ENCODE data around the gene TENM4. TPM values are rescaled to one million over a fixed set of nuclear protein-coding genes. Genes with fewer than 3 reads are reported as not detected.

TENM4 gene
- total and polyA plus RNA-seq, 2 of the 8 experiments (the other 6 are each of a cell fraction or from before 2014, with no cell fraction given): 3.5 to 7.2 TPM

DNA sequence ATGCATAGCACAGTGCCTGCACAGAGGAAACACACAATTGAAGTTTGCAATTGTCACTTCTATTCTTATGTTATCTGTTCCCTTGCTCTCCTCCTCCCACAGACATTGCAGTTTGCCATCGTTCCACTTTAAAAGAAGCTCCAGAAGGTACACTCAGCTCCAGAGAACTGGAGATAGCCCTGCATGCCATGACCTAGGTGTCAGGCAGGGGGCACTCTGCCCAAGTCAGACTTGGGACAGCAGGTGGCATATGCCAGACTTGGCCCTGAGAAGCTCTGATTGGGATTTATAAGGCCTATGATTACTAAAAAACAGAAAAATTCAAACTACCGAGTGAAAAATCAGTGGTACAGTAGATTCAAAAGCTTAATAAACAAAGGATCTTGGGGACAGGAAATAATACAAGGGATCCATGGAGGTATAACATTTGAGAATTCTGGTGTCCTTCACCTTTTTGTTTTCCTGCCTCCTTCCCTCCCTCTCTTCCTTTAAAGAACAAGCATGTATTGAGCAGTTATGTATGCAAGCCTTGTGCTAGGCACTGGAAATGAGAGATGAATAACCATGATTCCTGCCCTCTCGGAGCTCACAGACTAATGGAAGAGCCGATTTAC lies 40.0 kb downstream of the TENM4 start:
- no peak overlapping the region for H2BK12ac ChIP-seq (ENCODE audit: low read depth, low read length)
- H3K56ac ChIP-seq (replicated peaks; ENCODE audit: insufficient read length, low read depth, low read length): no peak overlapping the region
- H3K4me3 ChIP-seq (ENCODE audit: extremely low read depth in 1 of 4, insufficient read depth in 2 of 4, low read depth in 3 of 4, low read length in 4 of 4): no peak overlapping the region
- no peak overlapping the region for H3K23ac ChIP-seq (ENCODE audit: insufficient read length)
- no peaks in the 10 kb centered on the region for H3K79me2 ChIP-seq (ENCODE audit: control insufficient read depth in 1 of 2, insufficient read depth in 2 of 2, low read length in 2 of 2)
- H2BK5ac ChIP-seq (ENCODE audit: low read depth, low read length): no peak overlapping the region
- H4K20me1 ChIP-seq (replicated peaks in 1 of 2; ENCODE audit: control insufficient read depth in 1 of 2, insufficient read depth in 2 of 2, low read length in 2 of 2): peaks cover 0 to 4% of the 10 kb centered on the region in 2 experiments
- H2AK5ac ChIP-seq (ENCODE audit: low read depth, low read length): no peak overlapping the region
- H4K5ac ChIP-seq (ENCODE audit: insufficient read length, low read depth, low read length): no peak overlapping the region
- H2BK20ac ChIP-seq (ENCODE audit: low read length): no peak overlapping the region
- no peak overlapping the region for H4K91ac ChIP-seq (replicated peaks; ENCODE audit: insufficient read length, low read length)
- H3K79me1 ChIP-seq (ENCODE audit: low read depth, low read length): no peaks in the 10 kb centered on the region; the same call in 1 of the 2 replicates
- no peak overlapping the region for H2BK15ac ChIP-seq (ENCODE audit: low read length)
- CTCF ChIA-PET (ENCODE audit: partially characterized antibody): interaction anchor here (0.6 to 5.0 kb wide), 64 partner anchors 9 to 364 kb away, joined by 3 to 56 read pairs (median 4); partner anchors contain the start of gene TENM4
- H2BK120ac ChIP-seq (replicated peaks; ENCODE audit: low read depth, low read length): no peak overlapping the region
- H3K9me3 ChIP-seq (ENCODE audit: insufficient read depth in 2 of 2, low read depth in 1 of 2, low read length in 1 of 2): no peaks in the 10 kb centered on the region
- no peak overlapping the region for H2AFZ ChIP-seq (ENCODE audit: low read length)
- WGBS, 2 experiments (ENCODE audit: extremely low coverage in 1 of 2, insufficient coverage in 1 of 2, insufficient read length in 1 of 2, insufficient replicate concordance in 2 of 2, low coverage in 1 of 2, low lambda C conversion rate in 2 of 2, missing lambda C conversion rate in 1 of 2): 80% methylated on average over 4 of the region's 4 CpGs; no CpG with 5 or more reads in 1 of the 2 experiments
- FAIRE-seq (peak; percentile 90), DNase-seq (ENCODE audit: low read depth in 1 of 2, low spot score in 2 of 2) (peak in 1 of 2 experiments; percentile 75)
- H3K27ac ChIP-seq (ENCODE audit: low read depth, low read length): no peak overlapping the region
- H4K8ac ChIP-seq (ENCODE audit: extremely low read depth, insufficient read depth, low read length): no peak overlapping the region
- no peak overlapping the region for H3K9ac ChIP-seq (replicated peaks in 1 of 4; ENCODE audit: extremely low read depth in 1 of 4, low read depth in 3 of 4, low read length in 3 of 4)
- POLR2A ChIA-PET (ENCODE audit: partially characterized antibody): no interaction called here
- H3K18ac ChIP-seq (ENCODE audit: extremely low read depth, low read length): no peak overlapping the region
- no peaks in the 10 kb centered on the region for H3K36me3 ChIP-seq (ENCODE audit: control insufficient read depth in 2 of 4, insufficient read depth in 4 of 4, low read length in 3 of 4)
- peaks cover 0 to 2% (median 0%) of the 10 kb centered on the region in 4 experiments; a peak in 1 of 7 replicates for H3K4me1 ChIP-seq (replicated peaks in 1 of 4; ENCODE audit: control insufficient read depth in 3 of 4, insufficient read depth in 4 of 4, low read length in 3 of 4)
- H3K14ac ChIP-seq (ENCODE audit: insufficient read length): no peak overlapping the region
- H3K4ac ChIP-seq (replicated peaks; ENCODE audit: insufficient read length, low read depth, low read length): no peak overlapping the region
- no peak overlapping the region for H3K4me2 ChIP-seq (ENCODE audit: insufficient read depth in 1 of 2, low read depth in 2 of 2, low read length in 2 of 2)
- H3K23me2 ChIP-seq (ENCODE audit: low read depth, low read length): no peaks in the 10 kb centered on the region
- no peaks in the 10 kb centered on the region for H3K27me3 ChIP-seq (replicated peaks in 1 of 4; ENCODE audit: control insufficient read depth in 3 of 4, extremely low read depth in 1 of 4, insufficient read depth in 3 of 4, low read length in 3 of 4)
- TF ChIP-seq SUZ12 (IDR thresholded peaks at IDR 0.05; ENCODE audit: low read length): no peak
- TF ChIP-seq CBX5 (IDR thresholded peaks at IDR 0.05; ENCODE audit: low read depth, low read length): no peak
- TF ChIP-seq MAX (IDR thresholded peaks at IDR 0.05): peak; percentile 21; the same call in 1 of the 2 replicates
- TF ChIP-seq SRF (IDR thresholded peaks at IDR 0.05; ENCODE audit: low read depth, low read length): no peak
- TF ChIP-seq TEAD4 (IDR thresholded peaks at IDR 0.05; ENCODE audit: low read depth, low read length): peak; percentile 66
- no peak for TF ChIP-seq SAP30 (IDR thresholded peaks at IDR 0.05; ENCODE audit: insufficient read depth, insufficient replicate concordance, low read length)
- TF ChIP-seq MAFK (IDR thresholded peaks at IDR 0.05; ENCODE audit: low read depth, low read length): no peak
- no peak for TF ChIP-seq BCL11A (IDR thresholded peaks at IDR 0.05; ENCODE audit: low read depth in 2 of 2, low read length in 2 of 2)
- TF ChIP-seq, protein P1, sequence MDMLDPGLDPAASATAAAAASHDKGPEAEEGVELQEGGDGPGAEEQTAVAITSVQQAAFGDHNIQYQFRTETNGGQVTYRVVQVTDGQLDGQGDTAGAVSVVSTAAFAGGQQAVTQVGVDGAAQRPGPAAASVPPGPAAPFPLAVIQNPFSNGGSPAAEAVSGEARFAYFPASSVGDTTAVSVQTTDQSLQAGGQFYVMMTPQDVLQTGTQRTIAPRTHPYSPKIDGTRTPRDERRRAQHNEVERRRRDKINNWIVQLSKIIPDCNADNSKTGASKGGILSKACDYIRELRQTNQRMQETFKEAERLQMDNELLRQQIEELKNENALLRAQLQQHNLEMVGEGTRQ (IDR thresholded peaks at IDR 0.05; ENCODE audit: low read length): no peak
- no peak for TF ChIP-seq SIN3A (conservative IDR thresholded peaks at IDR 0.05 in 1 of 2, IDR thresholded peaks at IDR 0.05 in 1 of 2; ENCODE audit: low read depth in 1 of 2, low read length in 2 of 2)
- no peak for TF ChIP-seq HDAC2 (IDR thresholded peaks at IDR 0.05; ENCODE audit: borderline replicate concordance in 1 of 2, low read depth in 2 of 2, low read length in 2 of 2)
